RWPE1 (cell line): ENCODE results near the gene MRPS18B.

Experiments used
- CTCF ChIA-PET: fragments of 350-600 bp; sonication (Branson Sonifier 250); formaldehyde crosslinking; extraction: SDS; loops from one replicate; lab custom pipeline; 2021; lab: Yijun Ruan, JAX
- POLR2A ChIA-PET: fragments of 400-600 bp; formaldehyde crosslinking; extraction: SDS; loops from one replicate; lab custom pipeline; 2020; ENCODE audit warnings: antibody characterized with exemption; ENCODE audit not compliant: low non-redundant PET; lab: Yijun Ruan, JAX
- DNase-seq: peaks from one replicate; pipeline ENCODE4 v3.0.0; 2012; ENCODE audit warnings: low spot score
- H3K27ac ChIP-seq: fragments of 450-650 bp; 2 replicates; pipeline ENCODE4 v1.5.1; 2017
- CTCF ChIP-seq: fragments of 450-650 bp; conservative IDR thresholded peaks from 2 replicates; pipeline ENCODE4 v1.5.1; 2017; ENCODE audit warnings: low read depth, mild to moderate bottlenecking

MRPS18B gene

GRCh38 chr6:30611856-30612194 lies 5.8 kb upstream of the MRPS18B start:
- no peak for DNase-seq
- TF ChIP-seq CTCF: no peak
- no peak overlapping the region for H3K27ac ChIP-seq
- POLR2A ChIA-PET: no interaction called here
- CTCF ChIA-PET: interaction anchor here (1.1 kb wide), 1 partner anchor 119 kb away, joined by 3 read pairs; no protein-coding TSS in a partner anchor

GRCh38 chr6:30612213-30612612 lies 5.4 kb upstream of the MRPS18B start:
- CTCF ChIA-PET: interaction anchor here (0.6 to 1.5 kb wide), 5 partner anchors 10 to 119 kb away, joined by 3 to 7 read pairs (median 3); no protein-coding TSS in a partner anchor
- no peak; the same call in 1 of the 2 replicates for TF ChIP-seq CTCF
- DNase-seq: no peak
- POLR2A ChIA-PET: no interaction called here
- no peak overlapping the region for H3K27ac ChIP-seq

- H3K27ac ChIP-seq: no peak overlapping the region
- ChIA-PET CTCF (interaction anchor here (0.6 to 1.5 kb wide), 5 partner anchors 10 to 118 kb away, joined by 3 to 7 read pairs (median 3); no protein-coding TSS in a partner anchor), POLR2A (interaction anchor here (0.5 kb wide), 1 partner anchor 42 kb away, joined by 3 read pairs; no protein-coding TSS in a partner anchor)
- DNase-seq: no peak
- TF ChIP-seq CTCF: no peak
Measured at GRCh38 chr6:30612687-30613248, 4.9 kb upstream of the MRPS18B start.

- ChIA-PET CTCF (interaction anchor here (0.6 to 1.5 kb wide), 5 partner anchors 11 to 1006 kb away, joined by 3 to 7 read pairs (median 4); no protein-coding TSS in a partner anchor), POLR2A (interaction anchor here (0.5 to 0.6 kb wide), 3 partner anchors 33 to 287 kb away, joined by 3 read pairs; partner anchors contain the start of gene TRIM39)
- H3K27ac ChIP-seq: no peak overlapping the region
- TF ChIP-seq CTCF: no peak
- DNase-seq: no peak
Measured at GRCh38 chr6:30613251-30614043, 4.2 kb upstream of the MRPS18B start.

- H3K27ac ChIP-seq: peak overlapping the region; percentile 57
- ChIA-PET POLR2A (interaction anchor here (0.5 to 0.8 kb wide), 5 partner anchors 21 to 383 kb away, joined by 3 to 21 read pairs (median 5); no protein-coding TSS in a partner anchor), CTCF (interaction anchor here (0.7 kb wide), 5 partner anchors 11 to 1005 kb away, joined by 3 to 8 read pairs (median 4); no protein-coding TSS in a partner anchor)
- no peak for DNase-seq
- TF ChIP-seq CTCF: no peak
Measured at GRCh38 chr6:30614044-30614842, 3.4 kb upstream of the MRPS18B start.
